HG03060 (cell line): ENCODE measurements around the gene YAE1.

Source experiments
- ATAC-seq: cut with Tn5 transposase; IDR thresholded peaks from one replicate; pipeline ENCODE4 v1.9.1; 2021; ENCODE audit warnings: low read depth, moderate number of reproducible peaks; ENCODE audit not compliant: unreplicated experiment

YAE1 gene

GRCh38 chr7:39553436-39553835, 12.8 kb upstream of the YAE1 start:
- ATAC-seq = no peak

DNA sequence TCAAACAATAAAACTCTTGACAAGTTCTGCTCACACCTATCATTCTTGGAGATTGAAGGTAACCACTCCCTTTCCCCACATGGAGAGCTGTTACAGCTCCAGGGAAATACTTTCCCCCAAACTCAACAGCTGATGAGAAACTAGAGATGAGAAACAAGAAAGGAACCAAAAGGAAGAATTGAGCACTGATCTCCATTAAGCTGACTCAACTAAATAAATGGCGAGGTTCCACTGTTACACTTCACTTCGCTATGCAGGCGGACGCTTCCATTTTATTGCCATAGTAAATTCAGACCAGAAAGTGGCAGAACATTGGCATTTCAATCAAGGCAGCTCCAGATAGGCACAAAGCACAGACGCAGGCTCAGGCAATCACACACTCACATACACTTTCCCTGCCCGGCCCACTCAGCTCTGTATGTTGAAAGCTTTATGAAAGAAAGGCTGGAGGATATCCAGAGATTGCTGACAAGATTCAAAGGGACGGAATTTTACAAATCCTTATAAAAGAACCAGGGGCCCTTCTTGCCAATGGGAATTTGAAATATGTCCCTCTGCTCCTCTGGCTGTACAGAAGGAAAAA, 11.5 kb upstream of the YAE1 start:
- no peak for ATAC-seq

GRCh38 chr7:39557222-39557621, 9.0 kb upstream of the YAE1 start:
- no peak for ATAC-seq

DNA sequence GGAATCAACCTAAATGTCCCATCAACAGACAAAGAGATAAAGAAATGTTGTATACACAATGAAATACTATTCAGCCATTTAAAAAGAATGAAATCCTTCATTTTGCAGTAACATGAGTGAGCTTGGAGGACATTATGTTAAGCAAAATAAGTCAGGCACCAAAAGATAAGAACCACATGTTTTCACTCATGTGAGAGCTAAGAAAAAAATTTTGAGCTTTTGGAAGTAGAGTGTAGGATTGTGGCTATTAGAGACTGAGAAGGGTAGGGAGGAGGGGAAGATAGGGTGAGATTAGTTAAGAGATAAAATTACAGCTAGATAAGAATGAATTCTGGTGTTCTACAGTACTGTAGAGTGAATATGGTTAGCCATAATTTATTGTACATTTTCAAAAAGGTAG, 8.3 kb upstream of the YAE1 start:
- ATAC-seq = no peak

DNA sequence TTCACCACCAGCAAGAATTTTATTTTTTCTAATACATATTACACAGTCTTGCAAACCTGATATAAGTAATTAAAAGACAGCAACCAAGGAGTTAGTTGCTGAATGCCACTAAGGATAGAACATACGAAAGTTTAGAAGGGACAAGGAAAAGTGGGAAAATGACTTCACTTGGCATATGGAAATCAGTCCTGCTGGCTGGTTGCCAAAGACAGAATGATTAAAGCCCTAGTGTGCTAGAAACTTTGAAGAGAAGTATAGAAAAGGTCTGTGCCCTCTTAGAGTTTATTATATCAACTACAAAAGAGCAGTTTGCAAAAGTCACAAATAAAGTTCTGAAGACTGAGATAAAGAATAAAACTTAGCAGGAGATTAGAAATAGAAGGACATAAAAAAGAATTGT, 5.8 kb upstream of the YAE1 start:
- no peak for ATAC-seq

GRCh38 chr7:39560997-39561396, 5.2 kb upstream of the YAE1 start:
- no peak for ATAC-seq

DNA sequence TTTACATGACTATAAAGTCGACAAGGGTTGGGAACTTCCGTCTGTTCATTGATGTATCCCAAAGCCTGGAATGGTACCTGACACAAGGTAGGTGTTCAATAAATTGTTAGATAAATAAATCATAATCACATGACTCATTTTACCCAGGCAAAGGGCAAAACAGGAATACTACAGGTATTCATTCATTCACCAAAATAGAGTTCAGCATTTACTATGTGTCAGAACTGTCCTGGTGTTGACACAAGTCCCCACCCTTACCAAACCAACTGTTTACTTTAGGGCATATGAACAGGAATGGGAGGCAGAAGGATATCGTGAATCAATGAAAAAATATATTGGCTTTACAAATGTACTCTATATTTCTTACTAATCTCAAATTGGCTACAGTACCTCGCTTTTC, 666 bp upstream of the YAE1 start:
- ATAC-seq = no peak

DNA sequence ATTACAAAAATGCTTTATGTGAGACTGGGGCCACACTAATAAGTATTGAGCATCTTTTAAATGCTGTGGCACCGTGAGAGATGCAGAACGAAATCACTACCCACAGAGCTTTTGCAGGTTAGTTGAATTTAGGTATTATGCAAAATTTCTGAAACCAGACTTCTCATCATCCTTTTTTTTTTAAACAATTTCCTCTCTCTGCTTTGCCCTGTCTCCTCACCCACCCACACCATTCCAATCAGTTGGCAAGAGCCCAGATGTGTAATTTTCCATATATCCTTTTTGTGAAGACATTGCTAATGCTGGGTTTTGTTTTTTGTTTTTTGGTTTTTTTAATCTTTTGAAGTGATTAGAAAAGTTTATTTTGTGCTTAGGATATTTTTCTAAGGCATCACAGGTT, 1.1 kb downstream of the YAE1 start:
- no peak for ATAC-seq

- ATAC-seq = no peak
These were observed 8.6 kb downstream of the YAE1 start for GRCh38 chr7:39574673-39575349.

DNA sequence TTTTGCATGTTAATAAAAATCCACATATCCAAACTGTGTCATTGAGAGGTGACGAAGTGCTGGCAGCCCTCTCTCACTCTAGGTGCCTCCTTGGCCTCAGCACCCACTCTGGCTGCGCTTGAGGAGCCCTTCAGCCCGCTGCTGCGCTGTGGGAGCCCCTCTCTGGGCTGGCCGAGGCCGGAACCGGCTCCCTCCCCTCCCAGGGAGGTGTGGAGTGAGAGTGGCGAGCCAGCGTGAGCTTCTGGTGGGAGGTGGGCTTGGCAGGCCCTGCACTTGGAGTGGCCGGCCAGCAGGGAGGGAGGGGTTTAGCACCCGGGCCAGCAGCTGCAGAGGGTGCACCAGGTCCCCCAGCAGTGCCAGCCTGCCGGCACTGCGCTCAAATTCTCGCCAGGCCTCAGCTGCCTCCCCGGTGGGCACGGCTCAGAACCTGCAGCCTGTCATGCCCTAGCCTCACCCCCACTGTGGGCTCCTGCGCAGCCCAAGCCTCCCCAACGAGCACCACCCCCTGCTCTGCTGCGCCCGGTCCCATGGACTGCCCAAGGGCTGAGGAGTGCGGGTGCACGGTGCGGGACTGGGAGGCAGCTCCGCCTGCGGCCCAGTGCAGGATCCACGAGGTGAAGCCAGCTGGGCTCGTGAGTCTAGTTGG, 11.1 kb downstream of the YAE1 start:
- no peak for ATAC-seq

DNA sequence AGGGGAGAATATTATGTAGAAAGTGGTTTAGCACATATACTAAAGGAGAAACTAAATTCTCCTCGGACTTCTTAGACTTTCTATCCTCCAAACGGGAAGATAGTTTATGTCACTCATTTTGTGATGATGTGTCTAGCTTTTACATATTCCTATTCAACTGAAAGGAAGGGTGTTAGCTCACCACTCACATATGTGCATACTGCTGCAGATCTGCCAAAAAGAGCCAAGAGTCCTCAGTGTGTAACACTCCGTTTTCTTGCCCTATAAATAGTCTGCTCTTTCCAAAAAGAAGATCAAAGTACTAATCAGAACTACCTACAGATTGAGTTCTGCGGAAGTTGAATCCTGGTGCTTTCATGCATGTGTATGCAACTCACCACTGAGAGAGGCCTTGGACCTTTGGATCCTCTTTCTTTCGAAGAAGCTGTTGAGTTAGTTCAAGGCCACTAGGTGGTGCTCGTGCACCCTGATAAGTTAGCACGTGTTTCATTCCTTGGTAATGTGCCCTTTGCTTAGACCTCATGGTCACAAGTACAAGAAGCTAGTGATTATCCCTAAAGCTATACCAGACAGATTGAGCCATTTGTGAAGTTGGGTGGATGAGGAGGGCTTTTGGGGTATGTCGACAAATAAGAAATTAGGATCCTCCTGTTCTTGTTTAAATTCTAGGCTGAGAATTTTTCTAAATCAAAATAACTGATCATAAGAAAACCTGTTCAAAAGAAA, 14.1 kb downstream of the YAE1 start:
- ATAC-seq = peak; percentile 85

DNA sequence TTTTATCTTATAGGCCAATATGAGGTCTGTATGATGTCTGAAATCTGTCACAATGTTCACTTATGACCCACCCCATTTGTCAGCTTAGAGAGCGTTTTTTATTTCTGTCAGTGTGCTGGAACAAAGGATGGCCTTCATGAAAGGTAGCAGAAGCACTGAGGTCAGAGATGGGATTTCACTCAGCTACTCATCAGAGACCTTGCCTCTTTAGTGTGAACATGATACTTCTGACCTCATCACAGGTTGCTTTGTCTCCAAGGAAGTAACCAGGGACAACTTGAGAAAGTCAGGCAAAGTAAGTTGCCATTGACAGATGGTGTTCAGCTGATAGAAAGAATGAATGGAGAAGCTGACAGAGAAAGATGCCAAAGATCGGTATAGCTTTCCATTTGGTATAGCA, 16.3 kb downstream of the YAE1 start:
- ATAC-seq = no peak

- no peak for ATAC-seq
These were observed 17.3 kb downstream of the YAE1 start for GRCh38 chr7:39583539-39583938.

- no peak for ATAC-seq
These were observed 21.2 kb downstream of the YAE1 start for GRCh38 chr7:39587393-39587792.

GRCh38 chr7:39588416-39588815, 22.2 kb downstream of the YAE1 start:
- no peak for ATAC-seq

DNA sequence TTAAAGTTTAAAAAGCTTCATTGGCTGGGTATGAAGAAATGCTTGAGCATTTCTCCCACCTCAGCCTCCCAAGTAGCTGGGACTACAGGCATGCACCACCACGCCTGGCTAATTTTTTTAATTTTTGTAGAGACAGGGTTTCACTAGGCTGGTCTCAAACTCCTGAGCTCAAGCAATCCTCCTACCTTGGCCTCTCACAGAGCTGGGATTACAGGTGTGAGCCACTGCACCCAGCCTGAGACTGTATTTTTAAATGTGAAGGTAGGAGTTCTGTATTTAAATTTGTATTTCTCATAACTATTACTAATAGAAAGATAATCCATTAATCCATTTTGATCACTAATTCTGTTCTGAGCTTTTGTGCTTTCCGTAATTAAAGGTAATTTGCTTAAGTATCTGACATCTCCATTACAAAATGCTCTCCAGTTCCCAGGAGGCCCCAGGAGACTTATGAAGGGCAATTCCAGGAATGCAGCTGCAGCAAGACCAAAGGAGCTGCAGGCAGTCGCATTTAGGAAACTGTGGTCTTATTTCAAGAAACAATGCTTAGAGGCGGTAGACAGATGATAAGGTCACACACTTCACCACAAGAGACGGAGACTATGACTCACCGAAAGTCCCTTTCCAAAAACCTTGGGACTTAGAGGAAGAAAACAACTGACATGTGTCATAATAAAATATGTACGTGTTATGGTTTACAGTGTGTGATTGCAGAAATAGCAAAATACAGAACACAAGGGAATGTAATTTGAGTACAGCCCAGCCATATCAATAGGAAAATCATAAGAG, 23.3 kb downstream of the YAE1 start:
- peak; percentile 95 for ATAC-seq

GRCh38 chr7:39592586-39592985, 26.4 kb downstream of the YAE1 start:
- no peak for ATAC-seq

DNA sequence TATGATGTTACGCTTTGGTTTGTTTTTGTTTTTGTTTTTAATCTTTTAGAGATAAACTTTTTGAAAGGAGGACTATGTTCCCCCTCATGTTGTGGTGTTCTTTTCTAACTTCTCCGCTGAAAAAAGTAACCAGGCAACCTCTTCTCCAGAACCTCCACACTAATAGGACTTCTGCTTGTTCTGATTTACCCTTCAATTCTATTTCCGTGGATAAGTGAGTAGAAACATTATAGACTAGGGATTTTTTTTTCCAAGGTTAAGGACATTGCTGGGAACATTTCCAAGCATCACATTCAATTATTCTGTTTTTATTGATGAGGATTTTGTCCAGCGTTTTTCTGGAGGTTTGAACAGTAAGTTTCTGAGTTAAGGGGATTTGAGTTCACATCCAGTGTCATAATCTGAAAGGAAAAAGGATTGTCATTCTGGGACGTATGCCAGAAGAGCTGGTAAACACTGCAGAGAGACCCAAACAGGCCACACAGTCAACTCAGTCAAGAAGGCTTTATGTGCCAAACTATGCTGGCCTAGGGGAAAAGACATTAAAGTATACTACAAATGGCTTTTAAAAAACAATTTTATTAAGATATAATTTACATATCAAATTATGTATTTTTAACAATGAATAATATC, 28.9 kb downstream of the YAE1 start:
- ATAC-seq = no peak

DNA sequence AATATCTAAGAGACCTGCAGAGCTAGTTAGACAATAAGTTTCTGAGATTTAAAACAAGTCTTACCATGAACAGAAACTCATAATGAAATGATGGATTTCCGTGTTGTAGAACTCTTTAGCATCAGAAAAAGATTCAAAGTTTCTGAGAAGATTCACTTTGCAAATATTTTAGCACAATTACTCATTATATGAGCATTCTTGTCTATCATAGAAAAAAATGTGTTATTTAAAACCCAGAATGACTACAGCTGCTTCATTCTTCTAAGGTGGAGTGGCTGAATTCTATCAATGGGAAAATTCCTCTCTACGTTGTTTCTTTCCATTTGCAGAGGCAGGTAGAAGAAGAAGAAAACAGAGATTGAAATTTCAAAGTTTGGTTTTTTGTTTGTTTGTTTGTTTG, 36.1 kb downstream of the YAE1 start:
- no peak for ATAC-seq

GRCh38 chr7:39603924-39604323, 37.7 kb downstream of the YAE1 start:
- ATAC-seq = no peak
